HuH-7.5 (cell line): ENCODE results near the gene TUBA4A.
"Not testable (repeated sequence)": the region's sequence is repeated elsewhere in the genome, so short reads cannot be mapped to it uniquely, and the experiment has no call there.

Experiments used
- DNase-seq: peaks from one replicate; pipeline ENCODE4 v3.0.0; 2011; ENCODE audit warnings: low spot score

TUBA4A gene

GRCh38 chr2:219210886-219211362 lies 42.8 kb downstream of the TUBA4A start:
- no peak for DNase-seq

- no peak for DNase-seq
Measured at GRCh38 chr2:219210196-219210885, 43.4 kb downstream of the TUBA4A start.

GRCh38 chr2:219209236-219210195 lies 44.2 kb downstream of the TUBA4A start:
- DNase-seq, result no peak

GRCh38 chr2:219207884-219208740 lies 45.6 kb downstream of the TUBA4A start:
- DNase-seq, result no peak

- no peak for DNase-seq
Measured at GRCh38 chr2:219207134-219207883, 46.4 kb downstream of the TUBA4A start.

GRCh38 chr2:219206328-219207133 lies 47.2 kb downstream of the TUBA4A start, which contains the start of gene ZFAND2B:
Gene ZFAND2B (plus strand): TSS chr2:219206782. CDS start chr2:219206988, 206 bp downstream.
- DNase-seq, result peak; percentile 93

- no peak for DNase-seq
Measured at GRCh38 chr2:219205981-219206327, 47.8 kb downstream of the TUBA4A start.

- no peak for DNase-seq
Measured at GRCh38 chr2:219205165-219205538, 48.6 kb downstream of the TUBA4A start.

- DNase-seq, result no peak
Measured at GRCh38 chr2:219204425-219205164, 49.1 kb downstream of the TUBA4A start.

GRCh38 chr2:219201331-219201730 lies 52.4 kb downstream of the TUBA4A start:
- DNase-seq, result not testable (repeated sequence)

- DNase-seq, result not testable (repeated sequence)
Measured at GRCh38 chr2:219200502-219201326, 53.0 kb downstream of the TUBA4A start.
